Common myeloid progenitor, CD34-positive (primary cell): ENCODE measurements around the gene ZNF485. TPM values are rescaled to one million over a fixed set of nuclear protein-coding genes. Genes with fewer than 3 reads are reported as not detected.
A peak's percentile ranks its signal among the peaks of the same experiment; 100 is the strongest.

Source experiments
- CTCF ChIA-PET: fragments of 350-600 bp; sonication (Branson Sonifier 250); formaldehyde crosslinking; loops from one replicate; lab custom pipeline; 2021; ENCODE audit warnings: antibody characterized with exemption; lab: Charles Lee
- POLR2A ChIA-PET: fragments of 350-600 bp; sonication (Branson Sonifier 250); formaldehyde crosslinking; loops from one replicate; lab custom pipeline; 2021; ENCODE audit warnings: antibody characterized with exemption; lab: Charles Lee
- DNase-seq, 3 donors: peaks; one replicate each; pipeline versions ENCODE4 v3.0.0 to v3.0.0-alpha.2; 2013
- H3K27ac ChIP-seq, 2 experiments: 1 replicate in 1 of 2; 2 replicates in 1 of 2; pipeline ENCODE4 v1.7.0; 2013; ENCODE audit warnings: inconsistent platforms in 2 of 2, low read length in 2 of 2, mild to moderate bottlenecking in 2 of 2, low read depth in 1 of 2, moderate library complexity in 1 of 2; ENCODE audit not compliant: severe bottlenecking in 2 of 2, insufficient read depth in 1 of 2, poor library complexity in 1 of 2
- H3K27me3 ChIP-seq, 5 experiments: replicated peaks in 2 of 5; 1 replicate in 3 of 5; 2 replicates in 2 of 5; pipeline versions ENCODE4 v1.6.1 to v1.7.0; 2013; ENCODE audit warnings: low read length in 4 of 5, mild to moderate bottlenecking in 2 of 5, moderate library complexity in 2 of 5, inconsistent platforms in 1 of 5; ENCODE audit not compliant: insufficient read depth in 5 of 5, control insufficient read depth in 4 of 5
- H3K36me3 ChIP-seq, 4 experiments: 1 replicate in 2 of 4; 2 replicates in 2 of 4; pipeline versions ENCODE4 v1.6.1 to v1.7.0; 2013; ENCODE audit warnings: low read length in 3 of 4, control low read depth in 1 of 4, mild to moderate bottlenecking in 1 of 4; ENCODE audit not compliant: control insufficient read depth in 4 of 4, insufficient read depth in 4 of 4
- H3K4me1 ChIP-seq, 4 experiments: 1 replicate in 3 of 4; 2 replicates in 1 of 4; pipeline versions ENCODE4 v1.6.1 to v1.7.1; 2013; ENCODE audit warnings: low read length in 3 of 4, mild to moderate bottlenecking in 3 of 4, control low read depth in 1 of 4, inconsistent platforms in 1 of 4, moderate library complexity in 1 of 4; ENCODE audit not compliant: control insufficient read depth in 4 of 4, insufficient read depth in 4 of 4; ENCODE audit errors: control extremely low read depth in 1 of 4
- H3K4me3 ChIP-seq, 7 experiments: 1 replicate in 4 of 7; 2 replicates in 3 of 7; pipeline versions ENCODE4 v1.5.1 to v1.7.0; 2013; ENCODE audit warnings: mild to moderate bottlenecking in 7 of 7, low read length in 6 of 7, moderate library complexity in 6 of 7, inconsistent platforms in 2 of 7, low read depth in 2 of 7, control low read depth in 1 of 7; ENCODE audit not compliant: insufficient read depth in 4 of 7, control insufficient read depth in 1 of 7; ENCODE audit errors: extremely low read depth in 1 of 7
- H3K9me3 ChIP-seq, 5 experiments: 1 replicate in 4 of 5; 2 replicates in 1 of 5; pipeline versions ENCODE4 v1.6.1 to v1.7.1; 2013; ENCODE audit warnings: low read length in 4 of 5, mild to moderate bottlenecking in 2 of 5, inconsistent platforms in 1 of 5, low read depth in 1 of 5, moderate library complexity in 1 of 5; ENCODE audit not compliant: control insufficient read depth in 4 of 5, insufficient read depth in 2 of 5; ENCODE audit errors: control extremely low read depth in 1 of 5
- WGBS: methylation state at CpG from one replicate; pipeline ENCODE4 v1.1.5; 2013; ENCODE audit not compliant: insufficient coverage; 5-methylcytosine and 5-hydroxymethylcytosine counted together
- polyA plus RNA-seq: library from polyadenylated mRNA; unstranded; fragments of 120-200 nt; gene quantifications from one replicate; pipeline ENCODE4 v1.2.1, GENCODE V29; 2013

The ZNF485 gene
- 4.8 TPM for polyA plus RNA-seq

DNA sequence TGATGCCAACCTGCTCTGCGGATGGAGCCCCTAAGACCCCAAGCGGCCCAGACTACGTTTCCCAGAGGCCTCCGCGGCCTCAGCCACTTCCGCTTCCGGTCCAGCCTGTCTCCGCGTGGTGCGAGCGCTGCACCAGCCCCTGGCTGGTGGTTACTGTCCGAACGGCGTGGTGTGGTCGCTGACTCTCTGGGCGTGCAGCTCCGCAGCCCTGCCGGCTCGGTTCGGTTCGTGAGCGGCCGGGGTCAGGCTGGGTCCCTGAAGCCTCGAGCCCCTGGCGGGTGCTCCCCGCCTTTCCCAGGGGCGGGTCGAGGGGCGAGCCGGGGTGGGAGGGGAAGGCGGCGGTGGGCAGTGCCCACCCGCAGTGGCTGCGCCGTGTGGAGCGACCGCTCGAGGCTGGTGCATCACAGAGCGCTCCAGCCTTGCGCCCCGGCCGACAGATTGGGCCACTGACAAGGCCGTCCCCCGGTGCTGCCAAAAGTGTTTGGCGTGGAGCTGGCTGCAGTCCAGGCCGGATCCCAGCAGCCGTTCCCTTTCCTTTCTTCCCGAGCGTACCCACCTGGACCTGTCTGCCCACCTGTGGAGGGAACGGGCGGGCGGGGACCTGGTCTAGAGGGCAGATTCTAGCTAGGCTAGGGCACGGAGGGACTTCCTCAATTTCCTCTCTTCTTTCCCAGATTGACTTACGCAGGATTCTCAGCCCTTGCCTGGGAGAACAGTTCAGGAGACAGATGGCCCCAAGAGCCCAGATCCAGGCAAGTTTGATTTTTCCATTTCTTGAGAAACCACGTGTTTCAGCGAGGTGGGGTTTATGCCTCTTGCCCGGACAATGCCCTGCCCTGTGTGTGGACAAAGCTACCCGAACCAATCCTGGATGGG, at the start of gene ZNF485:
ZNF485 (plus strand) TSS at position 116 of the 876 bp plus-strand sequence; CDS start at position 729, 613 bp downstream.
- 3% methylated on average over 57 of the region's 58 CpGs for WGBS
- CTCF ChIA-PET: no interaction called here
- H3K36me3 ChIP-seq: peaks cover 0 to 26% (median 18%) of the 10 kb centered on the region in 4 experiments
- POLR2A ChIA-PET: no interaction called here
- peak within 1 kb of the TSS; percentile 62 to 87 (median 72) for H3K4me3 ChIP-seq
- H3K4me1 ChIP-seq: peaks cover 2 to 12% (median 7%) of the 10 kb centered on the region in 4 experiments
- peak within 1 kb of the TSS in 1 of 2 experiments; percentile 25 for H3K27ac ChIP-seq
- H3K27me3 ChIP-seq: no peaks in the 10 kb centered on the region
- DNase-seq: peak; percentile 47 to 72 (median 65)
- H3K9me3 ChIP-seq: peaks cover 0 to 7% (median 4%) of the 10 kb centered on the region in 5 experiments

DNA sequence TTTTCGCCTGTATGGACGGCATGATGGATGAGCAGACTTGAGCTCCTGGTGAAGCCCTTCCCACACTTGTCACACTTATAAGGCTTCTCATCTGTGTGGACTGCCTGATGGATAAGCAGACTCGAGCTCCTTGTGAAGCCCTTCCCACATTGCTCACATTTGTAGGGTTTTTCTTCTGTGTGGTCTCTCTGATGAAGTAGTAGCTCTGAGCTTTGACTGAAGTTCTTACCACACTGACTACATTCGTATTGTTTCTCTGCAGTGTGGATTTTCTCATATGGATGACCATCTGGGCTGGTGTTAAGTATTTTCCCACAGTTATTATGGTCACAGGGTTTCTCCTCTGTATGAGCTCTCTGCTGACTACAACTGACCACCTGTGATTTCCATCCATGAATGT, 49.0 kb upstream of the ZNF485 start:
- Histone ChIP-seq H3K4me3 (no peak overlapping the region), H3K9me3 (peaks cover 8 to 69% (median 21%) of the 10 kb centered on the region in 5 experiments), H3K27ac (no peak overlapping the region), H3K4me1 (no peaks in the 10 kb centered on the region), H3K27me3 (no peaks in the 10 kb centered on the region), H3K36me3 (peaks cover 0 to 49% (median 14%) of the 10 kb centered on the region in 4 experiments)
- 93% methylated on average over 4 of the region's 4 CpGs for WGBS
- ChIA-PET POLR2A (no interaction called here), CTCF (interaction anchor here (0.6 kb wide), 1 partner anchor 31 kb away, joined by 3 read pairs; no protein-coding TSS in a partner anchor)
- DNase-seq: no peak

GRCh38 chr10:43569681-43570080, 36.6 kb upstream of the ZNF485 start:
- H3K36me3 ChIP-seq: peaks cover 0 to 27% (median 8%) of the 10 kb centered on the region in 4 experiments
- ChIA-PET CTCF (no interaction called here), POLR2A (no interaction called here)
- H3K27ac ChIP-seq: no peak overlapping the region
- peaks cover under 1 to 12% (median 8%) of the 10 kb centered on the region in 4 experiments for H3K4me1 ChIP-seq
- no peak for DNase-seq
- H3K9me3 ChIP-seq: peaks cover 0 to 20% (median 11%) of the 10 kb centered on the region in 5 experiments
- peaks cover 0 to 3% (median 0%) of the 10 kb centered on the region in 5 experiments for H3K27me3 ChIP-seq
- no peak overlapping the region for H3K4me3 ChIP-seq

DNA sequence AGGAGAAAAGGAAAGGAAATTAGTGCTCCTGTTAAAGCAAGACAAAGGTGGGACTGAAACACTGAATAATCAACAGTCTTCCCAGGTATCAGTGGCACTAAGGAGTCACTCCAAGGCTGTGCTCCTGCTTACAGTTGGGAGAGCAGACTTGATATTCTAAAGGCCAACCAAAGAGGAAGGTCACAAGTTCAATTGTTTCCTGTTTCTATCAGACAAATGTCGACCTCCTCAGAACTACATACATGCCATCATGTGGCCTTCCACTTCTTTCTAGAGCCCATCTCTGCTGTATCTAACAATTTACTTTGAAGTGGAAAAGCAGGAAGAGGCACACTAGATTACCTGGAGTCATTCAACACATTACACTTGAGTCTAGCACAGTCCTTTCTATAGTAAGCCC, 35.3 kb upstream of the ZNF485 start:
- DNase-seq: peak in 1 of 3 donors; percentile 13
- H3K9me3 ChIP-seq: peaks cover 0 to 27% (median 12%) of the 10 kb centered on the region in 5 experiments
- ChIA-PET CTCF (no interaction called here), POLR2A (no interaction called here)
- no peak overlapping the region for H3K27ac ChIP-seq
- peaks cover 0 to 24% (median 8%) of the 10 kb centered on the region in 4 experiments for H3K36me3 ChIP-seq
- H3K27me3 ChIP-seq: peaks cover 0 to 3% (median 0%) of the 10 kb centered on the region in 5 experiments
- no CpG with 5 or more reads among the region's 1 CpG for WGBS
- no peak overlapping the region for H3K4me3 ChIP-seq
- peaks cover 5 to 18% (median 12%) of the 10 kb centered on the region in 4 experiments for H3K4me1 ChIP-seq

DNA sequence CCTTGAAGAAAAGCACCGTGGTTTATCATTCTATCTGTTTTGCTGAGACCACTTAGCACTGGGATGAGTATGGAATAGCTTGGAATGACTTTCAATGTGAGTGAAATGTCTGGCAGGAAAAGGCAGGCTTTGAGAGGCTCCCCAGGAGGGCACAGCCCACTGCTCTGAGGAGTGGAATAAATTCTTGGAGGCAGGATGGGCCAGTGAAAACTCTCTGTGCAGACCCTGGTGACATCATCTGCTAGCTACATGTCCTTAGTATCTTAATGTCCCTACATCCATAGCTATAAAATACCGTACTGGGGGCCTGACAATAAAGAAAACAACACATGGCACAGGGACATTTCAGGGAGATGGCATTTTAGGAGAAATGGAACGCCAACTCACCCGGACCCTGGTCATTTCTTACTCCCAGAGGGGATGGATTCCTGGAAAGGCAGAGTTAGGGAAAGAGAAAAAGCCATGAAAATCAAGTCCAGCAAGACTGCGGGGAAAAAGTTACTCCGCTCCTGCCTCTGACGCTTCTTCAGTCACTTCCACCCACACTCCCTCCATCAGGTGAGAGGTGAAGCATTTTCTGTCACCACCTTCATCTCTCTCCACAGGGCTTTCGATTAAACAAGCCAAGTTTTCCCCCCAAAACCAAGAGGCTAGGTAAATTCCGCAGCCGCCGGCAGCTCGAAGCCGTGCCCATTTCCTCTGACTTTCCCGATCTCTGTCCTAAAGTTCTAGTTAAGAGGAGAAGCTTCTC, 32.8 kb upstream of the ZNF485 start:
- no peak overlapping the region for H3K27ac ChIP-seq
- DNase-seq: no peak
- peak overlapping the region in 2 of 7 experiments; percentile 25 to 65 for H3K4me3 ChIP-seq
- peaks cover 0 to 8% (median 5%) of the 10 kb centered on the region in 4 experiments for H3K36me3 ChIP-seq
- ChIA-PET POLR2A (no interaction called here), CTCF (interaction anchor here (0.6 kb wide), 1 partner anchor 22 kb away, joined by 3 read pairs; no protein-coding TSS in a partner anchor)
- WGBS: 86% methylated on average over 10 of the region's 14 CpGs
- H3K9me3 ChIP-seq: peaks cover 0 to 26% (median 11%) of the 10 kb centered on the region in 5 experiments
- H3K27me3 ChIP-seq: peaks cover 0 to 3% (median 0%) of the 10 kb centered on the region in 5 experiments
- peaks cover 5 to 18% (median 12%) of the 10 kb centered on the region in 4 experiments for H3K4me1 ChIP-seq

DNA sequence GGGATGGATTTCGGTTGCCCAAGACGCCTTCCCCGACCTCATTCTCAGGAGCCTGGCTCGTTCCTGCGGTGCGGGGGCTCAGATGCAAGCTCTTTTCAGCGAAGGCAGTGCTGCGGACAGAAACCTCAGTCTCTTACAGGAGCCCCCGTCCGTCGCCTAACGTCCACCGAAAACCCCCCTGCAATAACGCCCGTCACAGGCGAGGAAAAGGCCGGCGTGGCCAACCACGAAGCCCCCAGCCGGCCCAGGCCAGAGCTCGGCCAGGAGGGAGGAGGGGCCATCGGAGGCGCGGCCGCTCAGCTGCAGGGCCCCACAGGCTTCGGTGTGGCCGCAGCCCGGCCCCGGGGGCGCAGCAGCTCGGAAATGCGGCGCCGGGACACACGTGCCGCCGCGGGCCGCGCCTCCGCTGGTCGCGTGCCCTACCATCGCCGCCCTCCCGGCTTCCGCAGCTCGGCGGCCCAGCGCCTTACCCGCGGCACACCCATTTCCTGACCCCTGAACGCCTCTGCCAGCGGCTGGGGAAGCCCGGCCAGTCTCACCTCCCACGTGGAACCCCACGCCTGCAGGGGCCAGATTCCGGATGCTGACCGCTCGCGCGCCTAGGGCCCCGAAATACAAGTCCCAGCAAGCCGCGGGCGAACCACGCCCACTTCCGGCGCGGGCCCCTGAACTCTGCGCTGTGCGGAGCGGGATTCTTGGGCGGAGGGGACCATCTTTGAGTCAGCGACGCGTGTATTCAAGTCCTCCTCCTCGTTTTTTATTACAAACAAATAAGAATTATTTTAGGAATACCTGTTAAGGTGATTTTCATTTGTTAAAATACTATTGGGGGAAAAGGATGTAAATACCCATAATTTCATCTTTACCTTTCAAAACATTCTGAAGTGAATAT, 32.0 kb upstream of the ZNF485 start, which contains the start of gene ZNF239:
ZNF239 (minus strand) TSS at position 616 of the 892 bp plus-strand sequence. CDS start 16,537 bp downstream, outside the sequence.
- peaks cover 0 to 26% (median 11%) of the 10 kb centered on the region in 5 experiments for H3K9me3 ChIP-seq
- DNase-seq: peak; percentile 38 to 80 (median 70)
- H3K27ac ChIP-seq: no peak within 1 kb of the TSS
- ChIA-PET POLR2A (no interaction called here), CTCF (interaction anchor here (0.6 kb wide), 1 partner anchor 22 kb away, joined by 3 read pairs; no protein-coding TSS in a partner anchor)
- H3K27me3 ChIP-seq: peaks cover 0 to 3% (median 0%) of the 10 kb centered on the region in 5 experiments
- H3K36me3 ChIP-seq: peaks cover 0 to 8% (median 3%) of the 10 kb centered on the region in 4 experiments
- peaks cover 5 to 18% (median 12%) of the 10 kb centered on the region in 4 experiments for H3K4me1 ChIP-seq
- 17% methylated on average over 55 of the region's 78 CpGs for WGBS
- peak within 1 kb of the TSS; percentile 12 to 67 (median 55) for H3K4me3 ChIP-seq
